Right hindlimb (tissue), 1 donor: ENCODE measurements around the gene CCDC9.

Source experiments
- DNase-seq: peaks from one replicate; pipeline ENCODE4 v3.0.0-alpha.2; 2018

Gene CCDC9

DNA sequence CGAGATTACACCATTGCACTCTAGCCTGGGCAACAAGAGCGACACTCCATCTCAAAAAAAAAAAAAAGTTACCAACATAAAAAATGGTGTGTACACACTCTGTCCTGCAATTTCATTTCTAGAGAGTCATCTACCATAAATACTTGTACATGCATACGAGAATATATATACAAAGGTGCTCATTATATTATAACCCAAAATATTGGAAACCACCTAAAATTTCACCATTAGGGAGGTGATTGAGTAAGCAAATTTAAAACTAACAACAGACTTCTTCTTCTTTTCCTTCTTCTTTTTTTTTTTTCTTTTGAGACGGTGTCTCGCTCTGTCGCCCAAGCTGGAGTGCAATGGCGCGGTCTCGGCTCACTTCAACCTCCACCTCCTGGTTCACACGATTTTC lies 45.9 kb downstream of the CCDC9 start:
- no peak for DNase-seq

DNA sequence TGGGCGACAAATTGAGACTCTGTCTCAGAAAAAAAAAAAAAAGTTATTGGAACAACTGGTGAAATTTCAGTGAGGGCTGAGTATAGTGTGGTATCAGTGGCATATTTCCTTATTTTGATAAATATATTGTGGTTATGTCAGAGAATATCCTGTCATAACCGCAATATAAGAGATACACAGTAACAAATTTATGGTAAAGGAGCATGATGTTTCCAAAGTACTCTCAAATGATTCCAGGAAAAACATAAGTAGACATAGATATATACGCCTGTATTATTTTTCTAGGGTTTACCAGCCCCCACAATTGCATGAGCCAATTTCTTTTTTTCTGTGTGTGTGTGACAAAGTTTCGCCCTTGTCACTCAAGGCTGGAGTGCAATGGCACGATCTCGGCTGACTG lies 47.6 kb downstream of the CCDC9 start:
- no peak for DNase-seq

- DNase-seq: peak; percentile 49
Measured at GRCh38 chr19:47305309-47305751, 49.0 kb downstream of the CCDC9 start.

- DNase-seq: no peak
Measured at GRCh38 chr19:47306303-47306702, 50.0 kb downstream of the CCDC9 start.

GRCh38 chr19:47309038-47309437 lies 52.7 kb downstream of the CCDC9 start:
- no peak for DNase-seq

DNA sequence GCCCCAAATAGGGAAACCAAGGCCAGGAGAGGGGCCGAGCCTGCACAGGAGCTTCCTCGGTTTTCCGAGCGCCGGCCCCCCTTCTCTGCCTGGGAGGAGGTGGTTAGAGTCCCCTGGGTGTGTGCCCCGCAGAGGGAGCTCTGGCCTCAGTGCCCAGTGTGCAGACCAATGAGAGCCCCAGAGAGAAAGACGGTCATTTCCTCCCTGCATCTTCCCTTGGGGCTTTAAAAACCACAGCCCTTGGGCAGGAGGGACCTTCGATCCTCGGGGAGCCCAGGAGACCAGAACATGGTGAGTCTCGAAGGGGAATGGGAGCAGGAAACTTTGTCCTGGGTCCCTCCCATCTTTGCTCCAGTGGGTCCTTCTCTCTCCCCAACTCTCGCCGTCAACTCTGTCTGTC lies 53.3 kb downstream of the CCDC9 start, which contains the start of gene C5AR1:
TSS of gene C5AR1 (plus strand) at position 254 of the 400 bp plus-strand sequence. CDS start at position 289, 35 bp downstream.
- DNase-seq: no peak

- DNase-seq: no peak
Measured at GRCh38 chr19:47310323-47310722, 54.0 kb downstream of the CCDC9 start.

GRCh38 chr19:47310819-47311218 lies 54.5 kb downstream of the CCDC9 start:
- no peak for DNase-seq

DNA sequence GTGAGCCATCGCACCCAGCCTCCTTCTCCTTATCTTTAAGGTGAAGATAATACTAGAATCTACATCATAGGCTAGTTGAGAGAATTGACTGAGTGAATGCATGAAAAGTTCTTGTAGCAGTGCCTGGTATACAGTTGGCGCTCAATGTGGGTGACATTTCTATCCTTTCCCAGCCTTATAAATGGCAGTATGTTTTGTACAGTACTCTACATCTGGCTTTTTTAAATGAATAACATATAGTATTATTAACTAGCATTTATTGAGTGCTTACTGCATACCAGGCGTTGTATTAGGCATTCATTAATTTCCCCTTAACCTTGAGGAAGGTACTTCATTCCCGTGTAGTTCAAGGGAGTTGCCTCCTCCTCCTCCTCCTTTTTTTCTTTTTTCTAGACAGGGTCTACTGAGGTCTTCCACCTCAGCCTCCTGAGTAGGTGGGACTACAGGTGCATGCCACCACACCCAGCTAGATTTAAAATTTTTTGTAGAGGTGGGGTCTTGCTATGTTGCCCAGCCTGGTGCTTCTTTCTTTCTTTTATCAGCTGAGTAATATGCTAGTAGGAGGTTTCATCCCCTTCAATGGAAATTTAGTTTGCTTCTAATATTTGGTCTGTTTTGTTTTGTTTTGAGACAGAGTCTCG lies 56.2 kb downstream of the CCDC9 start:
- no peak for DNase-seq

GRCh38 chr19:47313754-47314295 lies 57.5 kb downstream of the CCDC9 start:
- no peak for DNase-seq

- DNase-seq: peak; percentile 37
Measured at GRCh38 chr19:47315125-47315821, 58.9 kb downstream of the CCDC9 start.

- DNase-seq: no peak
Measured at GRCh38 chr19:47316513-47316912, 60.2 kb downstream of the CCDC9 start.

DNA sequence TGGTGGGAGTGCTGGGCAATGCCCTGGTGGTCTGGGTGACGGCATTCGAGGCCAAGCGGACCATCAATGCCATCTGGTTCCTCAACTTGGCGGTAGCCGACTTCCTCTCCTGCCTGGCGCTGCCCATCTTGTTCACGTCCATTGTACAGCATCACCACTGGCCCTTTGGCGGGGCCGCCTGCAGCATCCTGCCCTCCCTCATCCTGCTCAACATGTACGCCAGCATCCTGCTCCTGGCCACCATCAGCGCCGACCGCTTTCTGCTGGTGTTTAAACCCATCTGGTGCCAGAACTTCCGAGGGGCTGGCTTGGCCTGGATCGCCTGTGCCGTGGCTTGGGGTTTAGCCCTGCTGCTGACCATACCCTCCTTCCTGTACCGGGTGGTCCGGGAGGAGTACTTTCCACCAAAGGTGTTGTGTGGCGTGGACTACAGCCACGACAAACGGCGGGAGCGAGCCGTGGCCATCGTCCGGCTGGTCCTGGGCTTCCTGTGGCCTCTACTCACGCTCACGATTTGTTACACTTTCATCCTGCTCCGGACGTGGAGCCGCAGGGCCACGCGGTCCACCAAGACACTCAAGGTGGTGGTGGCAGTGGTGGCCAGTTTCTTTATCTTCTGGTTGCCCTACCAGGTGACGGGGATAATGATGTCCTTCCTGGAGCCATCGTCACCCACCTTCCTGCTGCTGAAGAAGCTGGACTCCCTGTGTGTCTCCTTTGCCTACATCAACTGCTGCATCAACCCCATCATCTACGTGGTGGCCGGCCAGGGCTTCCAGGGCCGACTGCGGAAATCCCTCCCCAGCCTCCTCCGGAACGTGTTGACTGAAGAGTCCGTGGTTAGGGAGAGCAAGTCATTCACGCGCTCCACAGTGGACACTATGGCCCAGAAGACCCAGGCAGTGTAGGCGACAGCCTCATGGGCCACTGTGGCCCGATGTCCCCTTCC lies 63.9 kb downstream of the CCDC9 start:
- DNase-seq: no peak
